HuH-7 (cell line): ENCODE results near the gene EPN2.
A peak's percentile ranks its signal among the peaks of the same experiment; 100 is the strongest.

ENCODE experiments used
- DNase-seq: peaks from one replicate; pipeline ENCODE4 v3.0.0; 2011; ENCODE audit warnings: low spot score

EPN2 gene

GRCh38 chr17:19365833-19366636 is 128.9 kb downstream of the EPN2 start:
- DNase-seq = no peak

GRCh38 chr17:19366637-19366972 is 129.4 kb downstream of the EPN2 start:
- DNase-seq = no peak

GRCh38 chr17:19368229-19368628 is 131.1 kb downstream of the EPN2 start:
- DNase-seq = no peak

- no peak for DNase-seq
Observed at GRCh38 chr17:19369107-19369778, 132.1 kb downstream of the EPN2 start.

- no peak for DNase-seq
Observed at GRCh38 chr17:19369846-19370492, 132.8 kb downstream of the EPN2 start.

GRCh38 chr17:19370493-19370960 is 133.4 kb downstream of the EPN2 start:
- DNase-seq = no peak

- DNase-seq = no peak
Observed at GRCh38 chr17:19371259-19372010, 134.3 kb downstream of the EPN2 start.

GRCh38 chr17:19372011-19372370 is 134.8 kb downstream of the EPN2 start:
- no peak for DNase-seq

GRCh38 chr17:19372439-19372838 is 135.3 kb downstream of the EPN2 start:
- no peak for DNase-seq

GRCh38 chr17:19372866-19373504 is 135.8 kb downstream of the EPN2 start:
- DNase-seq = no peak

- DNase-seq = no peak
Observed at GRCh38 chr17:19374136-19374535, 137.0 kb downstream of the EPN2 start.

GRCh38 chr17:19375732-19376131 is 138.6 kb downstream of the EPN2 start:
- no peak for DNase-seq

GRCh38 chr17:19376811-19377210 is 139.6 kb downstream of the EPN2 start:
- DNase-seq = no peak

- DNase-seq = peak; percentile 99
Observed at GRCh38 chr17:19377602-19378415, 140.6 kb downstream of the EPN2 start.

GRCh38 chr17:19378416-19379360 is 141.5 kb downstream of the EPN2 start, which contains the start of gene MAPK7:
Gene MAPK7 (plus strand): TSS chr17:19378498. CDS start chr17:19378901, 403 bp downstream.
- no peak for DNase-seq

GRCh38 chr17:19379361-19380065 is 142.3 kb downstream of the EPN2 start:
- DNase-seq = no peak

- no peak for DNase-seq
Observed at GRCh38 chr17:19380481-19381301, 143.5 kb downstream of the EPN2 start.

GRCh38 chr17:19381361-19381740 is 144.2 kb downstream of the EPN2 start:
- no peak for DNase-seq
